GM12878 (cell line): ENCODE data around the gene MAP1LC3B. TPM values are rescaled to one million over a fixed set of nuclear protein-coding genes. Genes with fewer than 3 reads are reported as not detected.

Experiments used
- ATAC-seq: fragments of 200-7000 bp; cut with Tn5 transposase; 3 replicates; pipeline ENCODE4 v1.9.1; 2020; ENCODE audit warnings: mild to moderate bottlenecking, moderate library complexity
- BruUV-seq: library from RNA; stranded (reverse); fragments of 400-500 nt; replicated peaks from 2 replicates; lab custom pipeline; 2021; lab: Mats Ljungman, UMichigan
- CTCF ChIA-PET: fragments of 300-600 bp; sonication (Branson Sonifier 250); formaldehyde crosslinking; extraction: SDS; loops from one replicate; lab custom pipeline; 2021; ENCODE audit warnings: inconsistent platforms; lab: Yijun Ruan, JAX
- POLR2A ChIA-PET: fragments of 350-600 bp; formaldehyde crosslinking; extraction: SDS; loops from one replicate; lab custom pipeline; 2021; ENCODE audit warnings: inconsistent platforms; lab: Charles Lee
- RAD21 ChIA-PET: fragments of 300-600 bp; sonication (Branson Sonifier 250); formaldehyde crosslinking; loops from one replicate; lab custom pipeline; 2023; ENCODE audit warnings: antibody characterized with exemption; ENCODE audit not compliant: unreplicated experiment; lab: Charles Lee
- SMC1A ChIA-PET: fragments of 300-600 bp; sonication (Branson Sonifier 250); formaldehyde crosslinking; loops from one replicate; lab custom pipeline; 2023; ENCODE audit not compliant: unreplicated experiment, uncharacterized antibody; lab: Charles Lee
- DNase-seq: peaks from one replicate; pipeline ENCODE4 v3.0.0-alpha.2; 2011; ENCODE audit warnings: low read depth, low spot score
- FAIRE-seq: peaks from 3 replicates; lab custom pipeline; 2011; peaks lifted over from hg19 to GRCh38; lab: Jason Lieb, UNC
- H2AFZ ChIP-seq: 2 replicates; pipeline ENCODE4 v1.6.0; 2011; ENCODE audit warnings: low read depth, low read length, control low read depth; ENCODE audit not compliant: control insufficient read depth
- H3K27ac ChIP-seq: 2 replicates; pipeline ENCODE4 v1.5.1; 2011; ENCODE audit warnings: control low read depth; ENCODE audit not compliant: control insufficient read depth, insufficient read depth
- H3K27me3 ChIP-seq, 2 experiments: replicated peaks in 1 of 2; 2 replicates each; pipeline versions ENCODE4 v1.6.0 to v1.6.1; 2011; ENCODE audit warnings: low read length in 1 of 2; ENCODE audit not compliant: control insufficient read depth in 2 of 2, insufficient read depth in 2 of 2
- H3K36me3 ChIP-seq, 2 experiments: 2 replicates each; pipeline ENCODE4 v1.5.1; 2011; ENCODE audit warnings: low read length in 1 of 2; ENCODE audit not compliant: control insufficient read depth in 2 of 2, insufficient read depth in 2 of 2
- H3K4me1 ChIP-seq: 2 replicates; pipeline ENCODE4 v1.6.1; 2011; ENCODE audit warnings: mild to moderate bottlenecking, low read length, moderate library complexity, mixed read lengths; ENCODE audit not compliant: control insufficient read depth, insufficient read depth
- H3K4me2 ChIP-seq: 2 replicates; pipeline ENCODE4 v1.6.0; 2011; ENCODE audit warnings: control low read depth; ENCODE audit not compliant: control insufficient read depth, insufficient read depth
- H3K4me3 ChIP-seq: fragments of 200-600 bp; sonication (generic); 2 replicates; pipeline ENCODE4 v1.5.1; 2016
- H3K79me2 ChIP-seq: 2 replicates; pipeline ENCODE4 v1.6.0; 2011; ENCODE audit warnings: low read length; ENCODE audit not compliant: control insufficient read depth, insufficient read depth
- H3K9ac ChIP-seq: 2 replicates; pipeline ENCODE4 v1.8.0; 2011; ENCODE audit warnings: low read length, control low read depth, mixed read lengths; ENCODE audit not compliant: control insufficient read depth, insufficient read depth
- H3K9me3 ChIP-seq: replicated peaks from 3 replicates; pipeline ENCODE4 v1.5.1; 2011; ENCODE audit warnings: mild to moderate bottlenecking, low read length; ENCODE audit not compliant: control insufficient read depth, insufficient read depth
- H4K20me1 ChIP-seq: 2 replicates; pipeline ENCODE4 v1.6.0; 2011; ENCODE audit not compliant: control insufficient read depth, insufficient read depth
- BHLHE40 ChIP-seq, 2 experiments: fragments of 450-650 bp in 1 of 2; IDR thresholded peaks; 2 replicates each; pipeline ENCODE4 v1.6.1; 2011 to 2017; ENCODE audit warnings: low read depth in 2 of 2, borderline replicate concordance in 1 of 2, improper control_type of control experiment in 1 of 2, low read length in 1 of 2, mild to moderate bottlenecking in 1 of 2
- CUX1 ChIP-seq: IDR thresholded peaks from 2 replicates; pipeline ENCODE4 v1.6.1; 2012; ENCODE audit warnings: improper control_type of control experiment, low read depth, low read length; ENCODE audit not compliant: insufficient replicate concordance
- FOXM1 ChIP-seq: IDR thresholded peaks from 2 replicates; pipeline ENCODE4 v1.6.1; 2012; ENCODE audit warnings: low read depth, mild to moderate bottlenecking, inconsistent platforms, low read length, moderate library complexity
- PAX5 ChIP-seq: IDR thresholded peaks from 2 replicates; pipeline ENCODE4 v1.6.1; 2011; ENCODE audit warnings: low read depth, low read length, borderline replicate concordance
- SMC3 ChIP-seq: IDR thresholded peaks from 2 replicates; pipeline ENCODE4 v1.6.1; 2011; ENCODE audit warnings: low read length, improper control_type of control experiment, borderline replicate concordance
- SP1 ChIP-seq: IDR thresholded peaks from one replicate; pipeline ENCODE4 v1.6.1; 2011; ENCODE audit warnings: low read depth, low read length
- USF1 ChIP-seq: IDR thresholded peaks from 2 replicates; pipeline ENCODE4 v1.6.1; 2011; ENCODE audit warnings: borderline replicate concordance, low read depth, mild to moderate bottlenecking, moderate library complexity, mixed read lengths, low read length; ENCODE audit not compliant: insufficient read depth; ENCODE audit errors: extremely low read length
- WGBS: methylation state at CpG from one replicate; pipeline ENCODE4 v1.1.6; 2016; ENCODE audit warnings: low lambda C conversion rate; ENCODE audit not compliant: insufficient replicate concordance, insufficient coverage; ENCODE audit errors: missing lambda C conversion rate; 5-methylcytosine and 5-hydroxymethylcytosine counted together
- in situ Hi-C: fragments of 300-500 bp; cut with MboI; formaldehyde crosslinking; loops from 9 replicates; pipeline ENCODE4 v1.14.3; 2018; ENCODE audit warnings: mixed read lengths
- intact Hi-C: fragments of 100-400 bp; cut with micrococcal nuclease; formaldehyde crosslinking; loops from one replicate; pipeline ENCODE4 v1.14.2; 2022; ENCODE audit not compliant: unreplicated experiment
- polyA plus RNA-seq, 11 experiments: library from polyadenylated mRNA; depleted of rRNA in 4 of 11; unstranded in 6 of 11; stranded (reverse) in 5 of 11; fragments of >200 nt; fragmentation: Nextera tagmentation in 4 of 11; fragmentation: Illumina TruSeq in 1 of 11; extraction: Ambion mirVana in 4 of 11; extraction: Trizol in 1 of 11; gene quantifications; 1 replicate in 1 of 11; 2 replicates in 10 of 11; pipeline versions ENCODE4 v1.2.1 to v1.2.3, GENCODE V29; 2011 to 2016; ENCODE audit warnings: inconsistent platforms in 2 of 11, missing spikeins in 2 of 11, low read depth in 1 of 11
- total RNA-seq, 4 experiments: library from RNA; depleted of rRNA in 3 of 4; stranded (reverse); fragments of >200 nt in 3 of 4; fragmentation: Illumina TruSeq in 1 of 4; extraction: Trizol in 1 of 4; gene quantifications; 2 replicates each; pipeline versions ENCODE4 v1.2.1 to v1.2.3, GENCODE V29; 2013 to 2021
- TF ChIP-seq, protein P1 (sequence below): fragments of 450-650 bp; IDR thresholded peaks from 2 replicates; pipeline ENCODE4 v1.6.1; 2018; ENCODE audit warnings: borderline replicate concordance, mild to moderate bottlenecking; ENCODE audit not compliant: partially characterized antibody

Gene MAP1LC3B
- total and polyA plus RNA-seq, 10 of the 15 experiments (the other 5 are each of a cell fraction or from before 2014, with no cell fraction given), result 6.1 to 42.8 (median 13.7) TPM

DNA sequence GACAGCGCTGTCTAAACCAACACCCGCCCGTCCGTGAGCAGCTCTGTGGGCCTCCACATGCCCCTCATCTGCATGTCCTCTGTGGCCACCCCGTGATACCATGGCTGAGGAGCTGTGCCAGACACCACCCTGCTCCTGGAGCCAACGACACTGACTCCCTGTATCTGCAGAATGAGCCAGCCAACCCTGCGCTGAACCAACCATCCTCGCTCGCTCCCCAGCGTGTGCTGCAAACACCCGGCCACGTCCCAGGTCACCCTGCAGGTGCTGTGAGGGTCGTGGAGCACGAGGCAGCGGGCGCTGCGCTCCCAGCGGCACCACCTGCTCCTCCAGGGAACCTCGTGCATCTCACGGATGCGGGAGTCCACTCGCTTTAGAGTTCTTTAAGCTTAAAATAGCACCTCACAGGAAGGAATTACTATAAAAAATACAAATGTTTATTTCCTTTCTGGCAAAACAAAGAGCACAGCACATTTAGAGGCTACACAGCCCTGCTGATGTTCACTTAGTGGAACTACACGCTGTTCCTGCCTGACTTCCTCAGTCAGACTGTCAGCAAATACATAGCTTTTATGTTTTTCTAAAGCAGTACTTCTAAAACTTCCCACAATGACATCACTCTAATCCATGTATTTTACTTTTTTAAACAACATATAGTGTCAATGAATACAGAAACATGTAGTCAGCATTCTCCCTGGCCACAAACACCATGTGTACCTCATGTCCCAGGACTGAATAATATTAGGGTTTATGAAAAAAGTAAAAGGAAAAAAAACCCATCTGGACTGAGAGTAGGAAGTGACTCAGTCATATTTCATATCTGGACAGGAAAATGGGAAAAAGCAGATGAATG lies 43.5 kb downstream of the MAP1LC3B start (continued):
- TF ChIP-seq CUX1, result no peak
- TF ChIP-seq PAX5, result no peak

GRCh38 chr16:87436225-87437172 lies 44.4 kb downstream of the MAP1LC3B start:
- POLR2A ChIA-PET, result no interaction called here
- H3K4me3 ChIP-seq, result no peak overlapping the region
- intact Hi-C loops, result no loop called here
- TF ChIP-seq FOXM1, result no peak
- no peak for TF ChIP-seq SMC3
- TF ChIP-seq SP1, result no peak
- no peak for TF ChIP-seq USF1
- no peak for TF ChIP-seq BHLHE40 (IDR thresholded peaks at IDR 0.05; ENCODE audit: borderline replicate concordance in 1 of 2, low read depth in 2 of 2, low read length in 1 of 2)
- TF ChIP-seq, protein P1, sequence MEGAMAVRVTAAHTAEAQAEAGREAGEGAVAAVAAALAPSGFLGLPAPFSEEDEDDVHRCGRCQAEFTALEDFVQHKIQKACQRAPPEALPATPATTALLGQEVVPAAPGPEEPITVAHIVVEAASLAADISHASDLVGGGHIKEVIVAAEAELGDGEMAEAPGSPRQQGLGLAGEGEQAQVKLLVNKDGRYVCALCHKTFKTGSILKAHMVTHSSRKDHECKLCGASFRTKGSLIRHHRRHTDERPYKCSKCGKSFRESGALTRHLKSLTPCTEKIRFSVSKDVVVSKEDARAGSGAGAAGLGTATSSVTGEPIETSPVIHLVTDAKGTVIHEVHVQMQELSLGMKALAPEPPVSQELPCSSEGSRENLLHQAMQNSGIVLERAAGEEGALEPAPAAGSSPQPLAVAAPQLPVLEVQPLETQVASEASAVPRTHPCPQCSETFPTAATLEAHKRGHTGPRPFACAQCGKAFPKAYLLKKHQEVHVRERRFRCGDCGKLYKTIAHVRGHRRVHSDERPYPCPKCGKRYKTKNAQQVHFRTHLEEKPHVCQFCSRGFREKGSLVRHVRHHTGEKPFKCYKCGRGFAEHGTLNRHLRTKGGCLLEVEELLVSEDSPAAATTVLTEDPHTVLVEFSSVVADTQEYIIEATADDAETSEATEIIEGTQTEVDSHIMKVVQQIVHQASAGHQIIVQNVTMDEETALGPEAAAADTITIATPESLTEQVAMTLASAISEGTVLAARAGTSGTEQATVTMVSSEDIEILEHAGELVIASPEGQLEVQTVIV, result no peak

More at GRCh38 chr16:87436225-87437172, 44.4 kb downstream of the MAP1LC3B start:
- Histone ChIP-seq H3K4me2 (no peak overlapping the region), H3K9me3 (no peaks in the 10 kb centered on the region), H3K36me3 (no peaks in the 10 kb centered on the region), H3K27me3 (peaks cover 0 to 4% of the 10 kb centered on the region in 2 experiments; a peak in 3 of 4 replicates), H3K4me1 (no peaks in the 10 kb centered on the region), H3K27ac (no peak overlapping the region), H3K9ac (no peak overlapping the region), H2AFZ (no peak overlapping the region), H4K20me1 (no peaks in the 10 kb centered on the region; the same call in 1 of the 2 replicates), H3K79me2 (no peaks in the 10 kb centered on the region)
- in situ Hi-C loops, result no loop called here
- FAIRE-seq, result no peak
- no peak for ATAC-seq
- BruUV-seq, result no TSS peak
- ChIA-PET RAD21 (no interaction called here), CTCF (no interaction called here), SMC1A (no interaction called here)
- no peak for DNase-seq
- 44% methylated on average over 29 of the region's 29 CpGs for WGBS
